ENCODE measurements around the gene ZIC4. TPM values are rescaled to one million over a fixed set of nuclear protein-coding genes. Genes with fewer than 3 reads are reported as not detected.

The ZIC4 gene
- total RNA-seq: not detected
- long read RNA-seq: 0 reads

DNA sequence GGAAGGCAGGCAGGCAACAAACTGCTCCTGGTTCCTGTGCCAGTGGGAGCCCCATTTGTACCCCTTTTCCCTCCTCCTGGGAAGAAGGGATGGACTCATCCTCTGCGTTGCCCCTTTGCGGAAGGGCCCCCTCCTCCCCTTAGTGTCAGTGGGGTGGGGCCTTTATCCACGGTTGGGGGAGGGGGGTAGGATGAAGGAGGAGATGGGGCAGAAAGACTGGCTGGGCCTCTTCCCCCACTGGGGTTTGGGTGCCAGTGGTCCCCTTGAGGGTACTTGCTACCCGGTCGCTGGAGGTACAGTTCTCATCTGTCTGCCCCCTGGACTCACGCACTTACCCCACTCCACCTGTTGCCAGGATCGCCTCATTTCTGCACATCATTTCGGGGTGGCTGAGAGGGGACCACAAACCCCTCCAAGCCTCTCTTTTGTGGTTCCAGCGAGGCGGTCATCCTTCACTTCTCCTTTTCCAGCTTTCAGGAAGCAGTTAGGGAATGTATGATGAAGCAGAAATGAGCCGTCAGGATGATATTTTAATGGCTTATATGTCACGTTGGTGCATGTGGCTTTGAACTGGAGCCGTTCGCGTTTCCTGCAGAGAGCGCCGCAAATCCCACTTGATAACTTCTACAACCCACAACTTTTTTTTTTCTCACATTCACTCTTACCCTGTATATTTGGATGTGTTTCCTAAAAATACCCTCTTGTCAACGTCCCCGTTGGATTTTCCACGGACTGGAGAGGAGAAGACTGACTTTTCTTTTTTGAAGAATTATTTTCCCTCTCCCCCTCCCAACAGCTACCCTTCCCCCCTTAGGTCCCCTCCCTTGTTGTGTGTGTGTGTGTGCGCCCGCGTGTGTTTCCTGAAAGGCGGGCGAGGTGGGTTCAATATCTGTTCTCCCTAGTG is at the start of gene ZIC4:
Gene ZIC4, minus strand, starts transcription at position 516 of the 904 bp plus-strand sequence. CDS start 3,746 bp downstream, outside the sequence.
- DNase-seq (no peak), ATAC-seq (ENCODE audit: poor library complexity) (no peak)
- intact Hi-C loops (cut with DNase I): no loop called here

GRCh38 chr3:147449669-147450068 is 43.3 kb upstream of the ZIC4 start:
- DNase-seq (no peak), ATAC-seq (ENCODE audit: poor library complexity) (no peak)
- intact Hi-C loops (cut with DNase I): no loop called here

DNA sequence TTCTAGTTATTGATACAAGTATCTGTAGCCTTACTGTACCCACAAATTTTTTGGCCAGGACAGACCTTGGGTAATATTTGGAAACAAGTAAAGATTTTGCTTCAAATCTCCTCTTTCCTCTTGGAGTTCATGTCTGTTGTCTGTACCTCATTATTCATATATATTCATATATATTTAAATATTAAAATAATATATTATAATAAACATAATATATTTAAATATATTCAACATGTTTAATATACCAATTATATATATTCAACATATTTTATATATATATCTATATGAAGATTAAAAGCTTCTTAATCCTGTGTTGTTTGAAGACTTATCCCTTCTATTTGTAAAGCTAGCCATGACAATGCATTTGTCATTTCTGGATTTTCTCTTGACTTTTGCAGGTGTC is 40.9 kb upstream of the ZIC4 start:
- DNase-seq (no peak), ATAC-seq (ENCODE audit: poor library complexity) (no peak)
- intact Hi-C loops (cut with DNase I): no loop called here

GRCh38 chr3:147431751-147432150 is 25.4 kb upstream of the ZIC4 start:
- no peak for DNase-seq
- ATAC-seq (ENCODE audit: poor library complexity): no peak
- intact Hi-C loops (cut with DNase I): no loop called here

DNA sequence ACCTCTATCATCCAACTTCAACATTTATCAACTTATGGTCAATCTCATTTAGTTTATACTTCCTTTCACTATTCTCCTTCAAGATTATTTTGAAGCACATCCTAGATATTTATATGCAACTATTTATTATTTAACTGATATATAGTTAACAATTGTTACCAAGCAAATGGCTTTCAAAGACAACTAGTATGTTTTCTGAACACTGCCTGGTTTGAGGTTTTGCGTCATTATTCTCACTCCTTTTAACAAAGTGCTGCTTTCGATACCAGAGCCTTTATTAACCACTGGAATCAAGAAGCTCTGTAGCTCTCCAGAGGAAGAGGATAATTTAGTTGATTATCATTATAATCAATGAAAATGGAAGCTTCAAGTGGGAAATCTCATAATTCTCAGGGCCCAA is 22.4 kb upstream of the ZIC4 start:
- DNase-seq (no peak), ATAC-seq (ENCODE audit: poor library complexity) (no peak)
- intact Hi-C loops (cut with DNase I): no loop called here

GRCh38 chr3:147428326-147428725 is 22.0 kb upstream of the ZIC4 start:
- intact Hi-C loops (cut with DNase I): no loop called here
- DNase-seq: no peak
- no peak for ATAC-seq (ENCODE audit: poor library complexity)

DNA sequence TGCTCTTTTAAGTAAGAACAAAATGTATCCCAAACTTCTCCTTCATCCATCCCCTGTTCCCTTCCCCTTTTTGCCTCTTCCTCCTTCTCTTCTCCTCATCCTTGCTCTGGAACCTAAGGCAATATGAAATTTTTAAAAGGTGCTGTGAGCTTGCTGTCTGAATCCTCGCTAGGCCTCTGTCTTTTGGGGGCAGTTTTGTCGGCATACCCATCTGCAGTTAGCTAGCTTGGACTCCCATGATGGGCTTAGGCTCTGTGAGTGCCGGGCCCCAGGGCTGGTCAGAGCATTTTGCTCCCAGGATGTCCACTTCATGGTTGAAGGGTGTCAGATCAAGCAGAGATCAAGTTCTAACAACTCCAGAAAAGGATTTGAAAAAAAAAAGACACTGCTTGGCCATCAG is 21.4 kb upstream of the ZIC4 start:
- DNase-seq (no peak), ATAC-seq (ENCODE audit: poor library complexity) (no peak)
- intact Hi-C loops (cut with DNase I): no loop called here

GRCh38 chr3:147426931-147427330 is 20.6 kb upstream of the ZIC4 start:
- intact Hi-C loops (cut with DNase I): no loop called here
- ATAC-seq (ENCODE audit: poor library complexity) (no peak), DNase-seq (no peak)

DNA sequence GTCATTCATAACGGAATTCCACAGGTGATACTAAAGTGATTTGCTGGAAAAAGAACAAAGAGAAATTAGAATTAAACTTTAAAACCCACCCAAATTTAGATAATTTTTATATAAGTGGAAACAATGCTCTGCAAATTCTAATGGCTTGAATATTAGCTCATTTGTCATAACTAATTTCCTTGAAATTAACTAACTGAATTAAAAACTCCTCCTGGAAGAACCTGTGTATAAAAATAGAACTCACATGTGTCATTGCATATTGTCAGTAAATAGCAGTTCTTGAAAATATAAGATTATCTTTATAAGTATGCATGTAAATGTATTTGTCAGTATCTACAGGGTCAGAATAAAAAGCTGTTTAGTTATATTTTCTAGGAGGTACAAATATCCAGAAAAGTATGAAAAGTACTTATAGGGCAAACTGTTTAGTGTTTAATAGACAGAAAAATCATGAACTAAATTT is 19.1 kb upstream of the ZIC4 start:
- intact Hi-C loops (cut with DNase I): no loop called here
- DNase-seq: no peak
- ATAC-seq (ENCODE audit: poor library complexity): no peak

DNA sequence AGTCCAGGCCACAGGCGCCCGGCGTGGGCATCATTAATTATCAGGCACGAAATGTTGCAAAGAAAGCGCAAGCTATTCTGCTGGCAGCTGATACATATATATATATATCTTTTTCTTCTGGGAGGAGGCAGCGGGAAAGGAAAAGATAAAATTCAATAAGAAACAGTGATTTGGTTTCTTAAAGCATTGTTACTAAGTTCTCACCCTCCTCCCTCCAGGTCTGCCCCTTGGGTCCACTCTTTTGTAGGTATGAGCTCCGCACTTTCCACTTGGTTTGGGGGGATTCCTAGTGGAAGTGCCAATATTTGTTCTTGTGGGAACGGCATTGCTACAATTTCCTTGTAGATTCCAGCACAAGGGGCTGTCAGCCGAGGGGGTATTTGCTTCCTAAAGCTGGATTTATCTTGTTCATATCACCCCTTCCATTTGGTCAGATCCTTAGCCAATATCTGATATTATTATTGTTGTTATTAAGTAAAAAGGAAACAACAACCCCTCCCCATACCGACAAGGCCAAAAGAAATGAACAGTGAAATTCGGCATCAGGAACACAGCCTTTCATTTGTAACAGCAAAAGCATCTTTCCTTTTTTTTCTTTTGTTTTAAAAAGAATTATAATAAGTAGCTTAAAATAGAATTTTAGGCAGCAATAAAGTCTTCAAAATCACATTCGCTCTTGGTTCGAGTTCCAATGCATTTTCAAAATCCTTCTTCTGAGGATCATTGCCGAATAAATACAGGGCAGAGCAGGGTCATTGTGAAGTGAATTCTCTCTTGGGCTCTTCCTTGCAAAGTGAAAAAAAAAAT is 18.4 kb upstream of the ZIC4 start:
- DNase-seq (no peak), ATAC-seq (ENCODE audit: poor library complexity) (no peak)
- intact Hi-C loops (cut with DNase I): no loop called here

DNA sequence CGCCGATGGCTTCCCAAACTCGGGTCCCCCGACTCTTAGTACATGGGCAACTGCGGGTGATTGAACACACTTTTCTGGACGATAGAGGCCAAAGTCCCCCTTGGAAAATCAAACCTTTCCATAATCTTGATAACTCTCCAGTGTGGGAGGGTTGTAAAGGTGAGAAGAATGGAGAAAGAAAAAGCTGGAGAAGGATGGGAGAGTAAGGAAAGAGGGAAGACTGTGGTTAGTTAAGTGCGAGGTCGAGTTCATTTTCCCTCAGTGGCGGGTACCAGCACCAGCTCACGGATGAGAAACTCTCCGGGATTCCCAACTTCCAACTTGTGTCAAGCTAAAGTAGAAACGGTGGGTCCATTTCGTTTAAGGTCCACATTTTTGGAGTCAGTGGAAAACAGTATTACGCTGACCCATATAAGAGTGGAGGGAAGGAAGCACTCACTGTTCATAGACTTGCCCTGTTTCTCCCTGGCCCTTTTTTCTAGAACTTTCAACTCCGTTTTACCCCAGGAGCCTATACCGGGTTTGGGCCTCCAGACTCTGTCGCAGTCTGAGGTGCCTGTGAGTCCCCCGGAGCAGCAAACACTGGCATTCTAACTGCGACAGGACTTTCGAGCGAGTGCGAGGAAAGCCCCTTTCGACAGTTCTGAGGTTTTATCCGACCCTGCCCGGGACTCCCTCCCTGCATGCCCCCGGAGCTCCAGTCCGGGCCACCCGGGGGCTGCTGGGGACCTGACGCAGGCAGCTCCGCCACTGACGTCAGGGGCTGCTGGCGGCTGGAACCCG is 17.6 kb upstream of the ZIC4 start:
- ATAC-seq (ENCODE audit: poor library complexity) (no peak), DNase-seq (no peak)
- intact Hi-C loops (cut with DNase I): no loop called here

GRCh38 chr3:147423537-147423797 is 17.1 kb upstream of the ZIC4 start:
- DNase-seq (no peak), ATAC-seq (ENCODE audit: poor library complexity) (no peak)
- intact Hi-C loops (cut with DNase I): no loop called here

- ATAC-seq (ENCODE audit: poor library complexity) (no peak), DNase-seq (no peak)
- intact Hi-C loops (cut with DNase I): no loop called here
Observed at GRCh38 chr3:147422601-147423536, 16.5 kb upstream of the ZIC4 start.

- intact Hi-C loops (cut with DNase I): no loop called here
- ATAC-seq (ENCODE audit: poor library complexity) (no peak), DNase-seq (no peak)
Observed at GRCh38 chr3:147422196-147422595, 15.9 kb upstream of the ZIC4 start.

GRCh38 chr3:147421184-147421912 is 15.0 kb upstream of the ZIC4 start:
- ATAC-seq (ENCODE audit: poor library complexity): no peak
- intact Hi-C loops (cut with DNase I): no loop called here
- no peak for DNase-seq

DNA sequence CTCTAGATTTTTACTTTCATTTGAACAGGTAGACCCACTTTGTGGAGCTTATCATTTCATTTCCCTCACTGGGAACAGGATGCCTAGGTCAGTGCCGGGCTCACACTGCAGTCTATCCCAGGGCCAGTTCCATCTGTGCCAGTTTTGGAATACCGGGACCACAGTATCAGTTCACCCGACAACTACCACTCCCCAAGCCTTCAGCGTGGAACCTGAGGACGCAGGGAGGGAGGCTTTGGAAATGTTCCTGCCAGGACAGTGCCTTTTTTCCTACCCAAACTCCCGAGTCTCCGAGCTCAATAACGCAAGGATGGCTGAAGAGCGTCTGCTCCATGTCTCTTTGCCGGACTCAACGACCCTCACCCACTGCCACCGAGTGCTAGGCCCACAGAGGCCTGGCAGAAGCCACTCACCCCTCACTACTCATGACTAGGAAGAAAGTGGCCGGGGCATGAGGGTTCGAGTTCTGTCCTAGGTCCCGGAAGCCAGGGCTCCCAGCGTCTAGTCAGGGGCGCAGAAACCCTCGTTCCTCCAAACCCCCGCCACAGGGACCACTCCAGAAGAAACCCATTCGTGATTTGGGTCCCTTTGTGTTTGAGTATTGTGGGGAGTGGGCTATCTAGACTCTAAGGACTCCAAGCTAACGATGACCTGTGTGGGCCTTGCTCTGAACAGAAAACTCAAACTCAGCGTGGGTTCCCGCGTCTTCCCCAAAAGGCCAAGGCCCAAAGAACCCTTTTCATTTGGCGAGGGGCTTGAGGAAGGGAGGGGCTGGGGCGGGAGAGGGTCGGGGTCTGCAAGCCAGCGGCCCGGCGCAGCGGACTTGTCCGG is 14.2 kb upstream of the ZIC4 start:
- intact Hi-C loops (cut with DNase I): no loop called here
- ATAC-seq (ENCODE audit: poor library complexity) (no peak), DNase-seq (no peak)

DNA sequence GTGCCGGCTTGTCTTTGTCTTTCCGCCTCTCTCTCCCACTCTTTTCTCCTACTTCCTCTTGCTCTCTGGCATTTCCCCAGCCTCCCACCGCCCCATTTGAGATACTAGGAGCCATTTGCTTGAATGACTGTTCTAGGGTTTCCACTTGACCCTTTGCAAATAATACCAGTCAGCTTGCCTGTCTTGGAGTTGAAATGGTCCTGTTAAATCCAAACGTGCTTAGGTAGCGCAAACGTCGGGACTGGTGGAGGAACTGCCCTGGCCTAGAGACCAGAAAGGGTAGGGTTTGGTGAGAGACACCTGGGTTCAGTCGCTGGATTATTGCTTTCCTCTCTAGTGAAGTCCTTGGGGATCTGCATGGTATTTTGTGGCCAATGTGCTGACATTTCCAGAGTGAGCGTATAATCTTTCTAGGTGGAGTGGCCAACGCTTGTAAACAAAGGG is 13.5 kb upstream of the ZIC4 start:
- intact Hi-C loops (cut with DNase I): no loop called here
- DNase-seq (no peak), ATAC-seq (ENCODE audit: poor library complexity) (no peak)

Data from Right ventricle myocardium superior (tissue), 1 donor.